Chondrocyte (in vitro differentiated cells): ENCODE data around the gene KIF5A. TPM values are rescaled to one million over a fixed set of nuclear protein-coding genes. Genes with fewer than 3 reads are reported as not detected.

Experiments
- DNase-seq: peaks from one replicate; pipeline ENCODE4 v3.0.0; 2021; ENCODE audit warnings: mixed read lengths, low spot score
- H3K27ac Mint-ChIP-seq: one replicate; pipeline ENCODE4 v1.8.0; 2021; ENCODE audit warnings: mild to moderate bottlenecking, moderate library complexity, mixed read lengths; ENCODE audit not compliant: unreplicated experiment
- H3K27me3 Mint-ChIP-seq: 2 replicates; pipeline ENCODE4 v1.8.0; 2021; ENCODE audit warnings: low read depth, mixed read lengths
- H3K36me3 Mint-ChIP-seq: 2 replicates; pipeline ENCODE4 v1.8.0; 2021; ENCODE audit warnings: low read depth, mixed read lengths
- H3K4me1 Mint-ChIP-seq: 2 replicates; pipeline ENCODE4 v1.8.0; 2021; ENCODE audit warnings: low read depth, mild to moderate bottlenecking, mixed read lengths
- H3K4me3 Mint-ChIP-seq: one replicate; pipeline ENCODE4 v1.8.0; 2021; ENCODE audit warnings: mild to moderate bottlenecking, moderate library complexity, mixed read lengths; ENCODE audit not compliant: unreplicated experiment
- H3K9me3 Mint-ChIP-seq: 2 replicates; pipeline ENCODE4 v1.8.0; 2021; ENCODE audit warnings: low read depth, mixed read lengths
- CTCF ChIP-seq: fragments of 200-600 bp; sonication (generic); IDR thresholded peaks from 2 replicates; pipeline ENCODE4 v1.5.0; 2021; ENCODE audit warnings: antibody characterized with exemption, mild to moderate bottlenecking, moderate library complexity
- total RNA-seq: library from RNA; stranded (reverse); gene quantifications from 3 replicates; pipeline ENCODE4 v1.2.1, GENCODE V29; 2021

KIF5A gene
- total RNA-seq, 1 donor from 2014 or later, result 3.5 TPM

GRCh38 chr12:57534991-57535543 is 14.8 kb upstream of the KIF5A start:
- Mint-ChIP-seq H3K36me3 (peaks cover 34% of the 10 kb centered on the region), H3K27me3 (no peaks in the 10 kb centered on the region), H3K27ac (no peak overlapping the region), H3K4me1 (peaks cover 9% of the 10 kb centered on the region), H3K4me3 (no peak overlapping the region), H3K9me3 (no peaks in the 10 kb centered on the region)
- DNase-seq, result no peak
- TF ChIP-seq CTCF, result no peak

GRCh38 chr12:57535764-57536596 is 13.9 kb upstream of the KIF5A start:
- peaks cover 35% of the 10 kb centered on the region for H3K36me3 Mint-ChIP-seq
- TF ChIP-seq CTCF, result no peak

GRCh38 chr12:57536597-57536942 is 13.3 kb upstream of the KIF5A start:
- DNase-seq, result no peak
- Mint-ChIP-seq H3K27me3 (no peaks in the 10 kb centered on the region), H3K4me1 (peaks cover 15% of the 10 kb centered on the region), H3K36me3 (peaks cover 36% of the 10 kb centered on the region), H3K4me3 (no peak overlapping the region), H3K27ac (peak overlapping the region; percentile 54), H3K9me3 (no peaks in the 10 kb centered on the region)
- TF ChIP-seq CTCF, result no peak

More at GRCh38 chr12:57535764-57536596, 13.9 kb upstream of the KIF5A start:
- H3K27ac Mint-ChIP-seq, result peak overlapping the region; percentile 42
- peaks cover 11% of the 10 kb centered on the region for H3K4me1 Mint-ChIP-seq
- H3K9me3 Mint-ChIP-seq, result no peaks in the 10 kb centered on the region
- no peak for DNase-seq
- no peak overlapping the region for H3K4me3 Mint-ChIP-seq
- no peaks in the 10 kb centered on the region for H3K27me3 Mint-ChIP-seq

GRCh38 chr12:57539134-57539768 is 10.6 kb upstream of the KIF5A start:
- Mint-ChIP-seq H3K9me3 (no peaks in the 10 kb centered on the region), H3K27me3 (no peaks in the 10 kb centered on the region), H3K4me3 (no peak overlapping the region), H3K4me1 (peaks cover 23% of the 10 kb centered on the region), H3K27ac (no peak overlapping the region), H3K36me3 (peaks cover 20% of the 10 kb centered on the region)
- TF ChIP-seq CTCF, result no peak
- no peak for DNase-seq

- no peak for TF ChIP-seq CTCF
- no peak for DNase-seq
- Mint-ChIP-seq H3K27ac (no peak overlapping the region), H3K4me3 (no peak overlapping the region), H3K36me3 (peaks cover 11% of the 10 kb centered on the region), H3K27me3 (no peaks in the 10 kb centered on the region), H3K9me3 (no peaks in the 10 kb centered on the region), H3K4me1 (peaks cover 31% of the 10 kb centered on the region)
Measured at GRCh38 chr12:57541001-57541400, 8.8 kb upstream of the KIF5A start.
